SK-N-MC (cell line): Measurements from ENCODE around the gene CNST.
"Not testable (repeated sequence)": the region's sequence is repeated elsewhere in the genome, so short reads cannot be mapped to it uniquely, and the experiment has no call there.

ENCODE experiments used
- DNase-seq: peaks from one replicate; pipeline ENCODE4 v3.0.0-alpha.2; 2011; ENCODE audit warnings: low read depth, low spot score
- H3K27ac ChIP-seq: fragments of 200-600 bp; sonication (generic); 2 replicates; pipeline ENCODE4 v1.5.1; 2016; ENCODE audit warnings: mixed run types
- H3K36me3 ChIP-seq: fragments of 200-600 bp; sonication (generic); 2 replicates; pipeline ENCODE4 v1.6.1; 2017; ENCODE audit warnings: antibody characterized with exemption, low read length, mixed read lengths; ENCODE audit not compliant: insufficient read depth
- H3K4me3 ChIP-seq: fragments of 200-600 bp; sonication (generic); 2 replicates; pipeline ENCODE4 v1.5.1; 2016
- H3K9ac ChIP-seq: fragments of 200-600 bp; sonication (generic); 2 replicates; pipeline ENCODE4 v1.8.0; 2017; ENCODE audit warnings: mixed run types, mixed read lengths; ENCODE audit not compliant: insufficient read length
- H3K9me3 ChIP-seq: fragments of 200-600 bp; sonication (generic); 2 replicates; pipeline ENCODE4 v1.6.1; 2017; ENCODE audit warnings: low read depth, mild to moderate bottlenecking, antibody characterized with exemption, low read length, moderate library complexity, mixed read lengths
- EZH2 ChIP-seq: fragments of 200-600 bp; sonication (generic); IDR thresholded peaks from one replicate; pipeline ENCODE4 v1.6.1; 2017; ENCODE audit warnings: antibody characterized with exemption
- FOXP2 ChIP-seq: optimal IDR thresholded peaks from 2 replicates; pipeline ENCODE3; 2011; ENCODE audit warnings: mild to moderate bottlenecking, moderate library complexity; ENCODE audit not compliant: insufficient read depth; ENCODE audit errors: extremely low read length, control extremely low read depth
- POLR2AphosphoS5 ChIP-seq: IDR thresholded peaks from 2 replicates; pipeline ENCODE4 v1.6.1; 2012; ENCODE audit warnings: mild to moderate bottlenecking, low read depth, low read length, borderline replicate concordance

CNST gene

GRCh38 chr1:246564839-246565750, 1.2 kb upstream of the CNST start:
- DNase-seq = no peak
- TF ChIP-seq EZH2 (no peak), FOXP2 (no peak), POLR2AphosphoS5 (no peak)
- H3K36me3 ChIP-seq = peaks cover 17% of the 10 kb centered on the region; the same call in 1 of the 2 replicates
- H3K27ac ChIP-seq = no peak overlapping the region
- H3K4me3 ChIP-seq = peak overlapping the region; percentile 95
- H3K9me3 ChIP-seq = no peaks in the 10 kb centered on the region
- peak overlapping the region; percentile 92 for H3K9ac ChIP-seq

GRCh38 chr1:246565751-246566127, 517 bp upstream of the CNST start:
- peaks cover 12% of the 10 kb centered on the region; the same call in 1 of the 2 replicates for H3K36me3 ChIP-seq
- H3K4me3 ChIP-seq = peak overlapping the region; percentile 95
- H3K9me3 ChIP-seq = no peaks in the 10 kb centered on the region
- DNase-seq = no peak
- peak overlapping the region; percentile 92 for H3K9ac ChIP-seq
- no peak for TF ChIP-seq EZH2
- no peak for TF ChIP-seq FOXP2
- no peak for TF ChIP-seq POLR2AphosphoS5
- peak overlapping the region; percentile 52; the same call in 1 of the 2 replicates for H3K27ac ChIP-seq

GRCh38 chr1:246566813-246567645, 773 bp downstream of the CNST start:
- DNase-seq = no peak
- Histone ChIP-seq H3K36me3 (peaks cover 10% of the 10 kb centered on the region; the same call in 1 of the 2 replicates), H3K4me3 (peak overlapping the region; percentile 95), H3K9me3 (no peaks in the 10 kb centered on the region), H3K9ac (peak overlapping the region; percentile 92), H3K27ac (no peak overlapping the region)
- TF ChIP-seq EZH2 (no peak), POLR2AphosphoS5 (no peak), FOXP2 (no peak)

GRCh38 chr1:246567646-246568235, 1.5 kb downstream of the CNST start:
- H3K9me3 ChIP-seq = no peaks in the 10 kb centered on the region
- H3K9ac ChIP-seq = peak overlapping the region; percentile 92
- DNase-seq = no peak
- H3K27ac ChIP-seq = no peak overlapping the region
- H3K36me3 ChIP-seq = peaks cover 10% of the 10 kb centered on the region; the same call in 1 of the 2 replicates
- peak overlapping the region; percentile 95 for H3K4me3 ChIP-seq
- TF ChIP-seq POLR2AphosphoS5 (no peak), EZH2 (no peak), FOXP2 (no peak)

- no peak overlapping the region for H3K27ac ChIP-seq
- no peak overlapping the region for H3K4me3 ChIP-seq
- no peak for DNase-seq
- H3K9me3 ChIP-seq = no peaks in the 10 kb centered on the region
- no peaks in the 10 kb centered on the region for H3K36me3 ChIP-seq
- TF ChIP-seq FOXP2 (no peak), POLR2AphosphoS5 (no peak), EZH2 (no peak)
- H3K9ac ChIP-seq = no peak overlapping the region
Measured at GRCh38 chr1:246569248-246570238, 3.3 kb downstream of the CNST start.

GRCh38 chr1:246571309-246571708, 5.1 kb downstream of the CNST start:
- not testable (repeated sequence) for DNase-seq, H3K4me3 ChIP-seq, H3K9me3 ChIP-seq, H3K27ac ChIP-seq, H3K9ac ChIP-seq, H3K36me3 ChIP-seq

GRCh38 chr1:246571953-246572352, 5.7 kb downstream of the CNST start:
- H3K36me3 ChIP-seq = no peaks in the 10 kb centered on the region
- no peak for TF ChIP-seq POLR2AphosphoS5
- no peak for TF ChIP-seq FOXP2
- no peak for TF ChIP-seq EZH2
- no peak overlapping the region for H3K4me3 ChIP-seq
- H3K9me3 ChIP-seq = no peaks in the 10 kb centered on the region
- no peak overlapping the region for H3K27ac ChIP-seq
- H3K9ac ChIP-seq = no peak overlapping the region
- DNase-seq = no peak

- Histone ChIP-seq H3K27ac (peak overlapping the region; percentile 78; the same call in 1 of the 2 replicates), H3K4me3 (peak overlapping the region; percentile 58; the same call in 1 of the 2 replicates), H3K9ac (no peak overlapping the region), H3K36me3 (no peaks in the 10 kb centered on the region), H3K9me3 (no peaks in the 10 kb centered on the region)
- TF ChIP-seq EZH2 = no peak
- no peak for TF ChIP-seq FOXP2
- TF ChIP-seq POLR2AphosphoS5 = no peak
- no peak for DNase-seq
Measured at GRCh38 chr1:246572785-246573184, 6.5 kb downstream of the CNST start.
